22Rv1 (cell line): Measurements from ENCODE around the gene IFIT1B.

ENCODE experiments used
- ZFX ChIP-seq: fragments of 450-650 bp; IDR thresholded peaks from 2 replicates; pipeline ENCODE4 v1.6.1; 2017; ENCODE audit warnings: antibody characterized with exemption, borderline replicate concordance
- TF ChIP-seq, protein P1 (sequence below): fragments of 450-650 bp; IDR thresholded peaks from 2 replicates; pipeline ENCODE4 v1.5.1; 2017; ENCODE audit warnings: mild to moderate bottlenecking

DNA sequence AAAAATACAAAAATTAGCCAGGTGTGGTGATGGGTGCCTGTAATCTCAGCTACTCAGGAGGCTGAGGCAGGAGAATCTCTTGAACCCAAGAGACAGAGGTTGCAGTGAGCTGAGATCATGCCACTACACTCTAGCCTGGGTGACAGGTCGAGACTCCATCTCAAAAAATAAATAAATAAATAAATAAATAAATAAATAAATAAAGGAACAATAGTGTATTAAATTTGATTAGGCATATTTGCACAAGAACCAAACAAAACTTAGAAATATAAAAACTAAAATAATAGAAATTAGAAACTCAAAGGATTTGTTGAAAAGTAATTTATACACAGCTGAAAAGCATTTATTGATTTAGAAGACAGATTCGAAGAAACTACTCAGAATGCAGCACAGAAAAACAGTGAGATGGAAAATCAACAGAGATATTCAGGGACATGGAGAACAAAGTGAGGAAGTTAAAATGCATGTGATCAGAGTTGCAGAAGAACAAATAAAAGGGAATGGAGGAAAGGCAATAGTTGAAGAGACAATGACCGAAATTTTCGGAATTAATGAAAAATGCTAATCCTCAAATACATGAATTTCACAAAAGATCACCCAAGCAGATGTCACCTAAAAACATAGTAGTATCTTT, 32.4 kb upstream of the IFIT1B start:
- TF ChIP-seq, protein P1, sequence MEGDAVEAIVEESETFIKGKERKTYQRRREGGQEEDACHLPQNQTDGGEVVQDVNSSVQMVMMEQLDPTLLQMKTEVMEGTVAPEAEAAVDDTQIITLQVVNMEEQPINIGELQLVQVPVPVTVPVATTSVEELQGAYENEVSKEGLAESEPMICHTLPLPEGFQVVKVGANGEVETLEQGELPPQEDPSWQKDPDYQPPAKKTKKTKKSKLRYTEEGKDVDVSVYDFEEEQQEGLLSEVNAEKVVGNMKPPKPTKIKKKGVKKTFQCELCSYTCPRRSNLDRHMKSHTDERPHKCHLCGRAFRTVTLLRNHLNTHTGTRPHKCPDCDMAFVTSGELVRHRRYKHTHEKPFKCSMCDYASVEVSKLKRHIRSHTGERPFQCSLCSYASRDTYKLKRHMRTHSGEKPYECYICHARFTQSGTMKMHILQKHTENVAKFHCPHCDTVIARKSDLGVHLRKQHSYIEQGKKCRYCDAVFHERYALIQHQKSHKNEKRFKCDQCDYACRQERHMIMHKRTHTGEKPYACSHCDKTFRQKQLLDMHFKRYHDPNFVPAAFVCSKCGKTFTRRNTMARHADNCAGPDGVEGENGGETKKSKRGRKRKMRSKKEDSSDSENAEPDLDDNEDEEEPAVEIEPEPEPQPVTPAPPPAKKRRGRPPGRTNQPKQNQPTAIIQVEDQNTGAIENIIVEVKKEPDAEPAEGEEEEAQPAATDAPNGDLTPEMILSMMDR: no peak
- no peak for TF ChIP-seq ZFX
